ENCODE results near the gene IFITM2. TPM values are rescaled to one million over a fixed set of nuclear protein-coding genes. Genes with fewer than 3 reads are reported as not detected.

The IFITM2 gene
- polyA plus RNA-seq, 1 of the 3 experiments (the other 2 are of a cell fraction) = 518 TPM

DNA sequence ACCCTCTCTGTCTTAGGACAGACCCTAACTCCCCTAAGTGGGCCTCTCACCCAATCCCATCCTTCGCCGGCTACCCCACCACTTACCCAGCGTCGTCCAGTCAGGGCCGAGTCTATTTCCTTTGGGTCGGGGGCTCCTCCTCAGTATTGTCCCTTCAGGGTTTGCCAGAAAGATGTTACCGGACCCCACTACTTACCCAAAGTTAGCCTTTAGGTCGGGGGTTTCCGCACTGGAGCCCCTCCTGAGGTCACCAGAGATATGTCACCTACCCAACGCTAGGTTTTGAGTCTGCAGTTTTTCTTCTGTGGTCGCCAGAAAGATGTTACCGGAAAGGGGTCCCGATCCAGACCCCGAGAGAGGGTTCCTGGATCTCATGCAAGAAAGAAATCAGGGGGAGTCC lies 43.8 kb downstream of the IFITM2 start (continued):
- TF ChIP-seq, protein P1, sequence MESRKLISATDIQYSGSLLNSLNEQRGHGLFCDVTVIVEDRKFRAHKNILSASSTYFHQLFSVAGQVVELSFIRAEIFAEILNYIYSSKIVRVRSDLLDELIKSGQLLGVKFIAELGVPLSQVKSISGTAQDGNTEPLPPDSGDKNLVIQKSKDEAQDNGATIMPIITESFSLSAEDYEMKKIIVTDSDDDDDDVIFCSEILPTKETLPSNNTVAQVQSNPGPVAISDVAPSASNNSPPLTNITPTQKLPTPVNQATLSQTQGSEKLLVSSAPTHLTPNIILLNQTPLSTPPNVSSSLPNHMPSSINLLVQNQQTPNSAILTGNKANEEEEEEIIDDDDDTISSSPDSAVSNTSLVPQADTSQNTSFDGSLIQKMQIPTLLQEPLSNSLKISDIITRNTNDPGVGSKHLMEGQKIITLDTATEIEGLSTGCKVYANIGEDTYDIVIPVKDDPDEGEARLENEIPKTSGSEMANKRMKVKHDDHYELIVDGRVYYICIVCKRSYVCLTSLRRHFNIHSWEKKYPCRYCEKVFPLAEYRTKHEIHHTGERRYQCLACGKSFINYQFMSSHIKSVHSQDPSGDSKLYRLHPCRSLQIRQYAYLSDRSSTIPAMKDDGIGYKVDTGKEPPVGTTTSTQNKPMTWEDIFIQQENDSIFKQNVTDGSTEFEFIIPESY (IDR thresholded peaks at IDR 0.05; ENCODE audit: borderline replicate concordance, low read depth) = no peak
- TF ChIP-seq RFX5 (IDR thresholded peaks at IDR 0.05; ENCODE audit: low read length) (no peak), JUND (IDR thresholded peaks at IDR 0.05) (no peak), MEF2A (IDR thresholded peaks at IDR 0.05; ENCODE audit: borderline replicate concordance, low read depth) (no peak), TEAD4 (IDR thresholded peaks at IDR 0.05; ENCODE audit: borderline replicate concordance, insufficient read depth) (no peak), EZH2phosphoT487 (IDR thresholded peaks at IDR 0.05; ENCODE audit: borderline replicate concordance, low read depth) (no peak), POLR2AphosphoS5 (IDR thresholded peaks at IDR 0.05; ENCODE audit: low read depth, low read length) (no peak), ELF1 (IDR thresholded peaks at IDR 0.05) (no peak), GATA2 (CRISPR knock-in tag; IDR thresholded peaks at IDR 0.05) (no peak), TAF1 (IDR thresholded peaks at IDR 0.05; ENCODE audit: borderline replicate concordance, low read depth, low read length) (no peak), CHD2 (IDR thresholded peaks at IDR 0.05; ENCODE audit: low read length, partially characterized antibody) (no peak), PBX3 (IDR thresholded peaks at IDR 0.05) (no peak), IRF3 (IDR thresholded peaks at IDR 0.05; ENCODE audit: low read depth, low read length) (no peak)
- TF ChIP-seq, protein P2, sequence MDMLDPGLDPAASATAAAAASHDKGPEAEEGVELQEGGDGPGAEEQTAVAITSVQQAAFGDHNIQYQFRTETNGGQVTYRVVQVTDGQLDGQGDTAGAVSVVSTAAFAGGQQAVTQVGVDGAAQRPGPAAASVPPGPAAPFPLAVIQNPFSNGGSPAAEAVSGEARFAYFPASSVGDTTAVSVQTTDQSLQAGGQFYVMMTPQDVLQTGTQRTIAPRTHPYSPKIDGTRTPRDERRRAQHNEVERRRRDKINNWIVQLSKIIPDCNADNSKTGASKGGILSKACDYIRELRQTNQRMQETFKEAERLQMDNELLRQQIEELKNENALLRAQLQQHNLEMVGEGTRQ (IDR thresholded peaks at IDR 0.05; ENCODE audit: borderline replicate concordance, low read depth, low read length) = no peak

- ChIA-PET CTCF (interaction anchor here (1.1 to 1.7 kb wide), 2 partner anchors 102 to 146 kb away, joined by 3 to 5 read pairs; no protein-coding TSS in a partner anchor), POLR2A (no interaction called here)
- Histone ChIP-seq H3K4me1 (ENCODE audit: control insufficient read depth in 1 of 2, insufficient read depth in 2 of 2, low read depth in 1 of 2, low read length in 1 of 2) (peaks cover 7% of the 10 kb centered on the region in 2 experiments; a peak in 3 of 4 replicates), H4K20me1 (ENCODE audit: insufficient read depth) (no peaks in the 10 kb centered on the region), H3K27ac (ENCODE audit: low read depth in 2 of 2, low read length in 1 of 2) (peak overlapping the region in 1 of 2 experiments; percentile 41; a peak in 1 of 4 replicates), H3K4me3 (ENCODE audit: low read depth in 2 of 2, low read length in 1 of 2) (no peak overlapping the region), H3F3A (replicated peaks; ENCODE audit: insufficient read depth) (peaks cover 7% of the 10 kb centered on the region), H3K9me2 (no peaks in the 10 kb centered on the region), H2AFZ (ENCODE audit: low read depth) (no peak overlapping the region), H3K9me3 (no peaks in the 10 kb centered on the region), H3K4me2 (no peak overlapping the region), H3K79me2 (ENCODE audit: insufficient read depth) (no peaks in the 10 kb centered on the region), H3K9ac (no peak overlapping the region), H3K36me3 (replicated peaks in 1 of 2; ENCODE audit: control insufficient read depth in 1 of 2, insufficient read depth in 2 of 2, low read length in 1 of 2) (no peaks in the 10 kb centered on the region), H3K27me3 (ENCODE audit: insufficient read depth) (no peaks in the 10 kb centered on the region)
- WGBS (ENCODE audit: low lambda C conversion rate) = 96% methylated on average over 12 of the region's 12 CpGs
- DNase-seq = no peak
- TF ChIP-seq POLR2AphosphoS5 (IDR thresholded peaks at IDR 0.05; ENCODE audit: low read depth, low read length) (no peak), MEF2A (IDR thresholded peaks at IDR 0.05; ENCODE audit: borderline replicate concordance, low read depth) (no peak)
These were observed 44.9 kb downstream of the IFITM2 start for GRCh38 chr11:352456-353031.
